Non-pigmented ciliary epithelial cell (primary cell): Measurements from ENCODE around the gene PREX1.
"Not testable (repeated sequence)": the region's sequence is repeated elsewhere in the genome, so short reads cannot be mapped to it uniquely, and the experiment has no call there.

Experiments used
- DNase-seq: peaks from one replicate; pipeline ENCODE4 v3.0.0-alpha.2; 2010; ENCODE audit warnings: low read depth

Gene PREX1

DNA sequence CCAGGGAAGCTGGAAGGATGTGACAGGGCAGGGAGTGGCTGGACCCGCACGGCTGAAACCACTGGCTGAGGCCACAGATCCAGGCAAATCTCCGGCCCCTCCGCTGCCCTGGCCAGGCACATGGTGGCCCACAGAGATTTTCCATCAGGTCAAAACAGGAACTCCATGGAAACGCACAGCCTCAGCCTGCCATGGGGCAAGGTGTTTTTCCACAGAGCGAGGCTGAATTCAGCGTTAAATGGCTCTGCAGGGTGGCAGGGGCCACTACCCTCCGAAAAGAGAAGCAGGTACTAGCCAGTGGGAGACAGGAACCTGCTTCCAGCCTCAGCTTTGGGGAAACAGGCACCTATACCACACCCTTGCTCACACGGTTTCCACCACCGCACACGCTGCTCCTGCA lies 53.1 kb downstream of the PREX1 start:
- DNase-seq: no peak

DNA sequence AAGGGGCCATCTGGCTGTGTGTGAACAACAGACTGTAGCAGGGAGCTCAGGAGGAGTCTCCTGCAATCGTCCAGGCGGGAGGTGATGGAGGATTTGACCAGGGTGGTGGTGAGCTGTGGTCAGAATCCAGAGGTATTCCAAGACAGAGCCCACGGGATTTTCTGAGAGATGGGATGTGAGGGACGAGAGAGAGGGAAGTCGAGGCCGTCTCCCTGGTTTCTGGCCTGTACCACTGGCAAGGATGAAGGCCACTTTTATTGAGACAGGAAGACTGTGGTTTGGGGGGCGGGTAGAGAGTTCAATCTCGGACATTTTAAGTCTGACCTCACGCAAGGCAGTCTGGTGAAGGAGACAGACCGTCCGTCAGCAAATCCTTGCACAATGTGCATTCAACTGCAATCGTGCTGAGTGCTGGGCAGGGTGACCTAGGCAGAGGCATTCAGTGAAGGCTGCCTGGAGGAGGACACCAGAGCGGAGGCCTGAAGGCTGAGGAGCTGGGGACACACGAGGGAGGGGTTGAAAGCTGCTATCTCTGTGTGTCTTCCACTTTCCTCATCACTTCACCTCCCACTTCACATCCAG lies 53.9 kb downstream of the PREX1 start:
- no peak for DNase-seq

DNA sequence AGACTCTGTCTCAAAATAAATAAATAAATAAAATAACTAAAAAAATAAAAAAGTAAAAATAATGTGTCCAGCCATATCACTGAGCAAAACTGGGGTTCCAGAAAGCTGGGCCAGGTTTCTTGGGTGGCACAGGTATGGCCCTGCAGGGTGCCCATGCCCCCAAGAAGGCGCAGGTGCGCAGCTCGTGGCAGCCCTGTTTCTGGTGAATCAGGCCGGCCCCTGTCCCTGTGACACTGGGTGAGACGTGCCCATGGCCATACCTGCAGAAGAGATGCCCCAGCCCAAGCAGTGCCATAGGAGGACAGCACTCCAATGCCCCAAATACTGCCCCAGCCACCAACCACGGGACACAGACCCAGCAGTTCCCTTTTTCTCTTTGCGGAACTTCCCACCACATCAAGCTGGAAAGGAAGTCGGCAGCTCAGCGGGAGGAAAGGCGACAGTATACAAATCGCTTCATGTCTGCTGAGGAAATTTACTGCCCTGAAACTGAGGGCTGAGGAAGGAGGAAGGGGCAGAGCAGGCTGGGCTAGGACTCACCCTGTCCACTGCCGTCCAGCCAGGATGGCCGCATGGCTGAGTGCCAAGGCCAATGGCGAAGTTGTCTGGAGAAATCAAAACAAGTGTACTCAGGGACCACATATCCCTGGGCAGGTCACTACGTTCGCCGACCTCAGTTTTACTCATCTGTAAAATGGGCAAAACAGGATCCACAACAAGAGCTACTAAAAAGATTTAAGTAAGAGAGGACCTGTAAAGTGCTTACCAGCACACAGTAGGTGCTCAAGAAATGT lies 55.4 kb downstream of the PREX1 start:
- DNase-seq: no peak

DNA sequence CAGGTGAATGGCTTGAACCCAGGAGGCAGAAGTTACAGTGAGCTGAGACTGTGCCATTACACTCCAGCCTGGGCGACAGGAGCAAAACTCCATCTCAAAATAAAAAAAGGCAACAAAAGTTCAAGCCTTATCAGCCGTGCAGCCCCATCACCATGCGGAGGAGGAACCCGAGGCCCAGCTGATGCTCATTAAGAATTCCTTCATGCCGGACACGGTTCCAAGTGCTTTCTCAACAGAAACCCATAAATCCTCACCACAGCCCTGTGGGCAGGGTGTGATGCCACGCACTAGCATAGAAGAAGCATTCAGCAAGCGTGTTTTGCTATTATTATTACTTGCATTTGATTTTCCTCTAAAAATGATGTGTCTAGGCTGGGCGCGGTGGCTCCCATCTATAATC lies 56.3 kb downstream of the PREX1 start:
- no peak for DNase-seq

DNA sequence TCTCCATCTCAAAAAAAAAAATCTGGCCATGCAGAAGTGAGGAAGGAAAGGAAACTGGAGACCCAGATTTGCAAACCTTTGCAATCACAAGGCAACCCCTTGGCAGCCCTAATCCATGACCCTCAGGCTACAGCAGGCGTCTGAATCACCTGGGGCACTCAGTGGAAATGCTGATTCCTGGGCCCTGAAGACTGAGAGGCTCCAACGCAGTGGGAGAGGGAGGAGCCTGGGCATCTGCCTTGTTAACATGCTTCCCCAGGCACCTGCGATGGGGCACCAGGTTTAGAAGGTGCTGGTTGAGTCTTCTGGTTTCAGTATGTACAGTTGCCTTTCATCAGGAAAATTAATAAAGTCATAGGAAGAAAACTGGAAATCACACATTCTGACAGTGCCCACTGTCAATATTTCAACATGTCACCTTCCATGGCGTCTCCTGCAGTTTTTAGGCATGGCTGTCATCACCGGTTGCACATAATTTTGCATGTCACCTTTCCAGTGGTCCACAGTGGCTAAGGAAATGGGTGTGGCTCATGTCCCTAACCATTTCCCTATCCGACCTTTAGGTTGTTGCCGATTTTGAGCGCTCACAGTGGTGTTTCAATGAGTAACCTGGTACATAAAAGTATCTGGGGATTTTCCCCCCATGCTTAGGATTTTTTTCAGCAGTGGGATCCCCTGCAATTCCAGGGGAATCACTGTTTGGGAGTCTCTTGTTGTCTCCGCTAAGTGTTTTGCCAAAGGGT lies 56.9 kb downstream of the PREX1 start:
- DNase-seq: no peak

DNA sequence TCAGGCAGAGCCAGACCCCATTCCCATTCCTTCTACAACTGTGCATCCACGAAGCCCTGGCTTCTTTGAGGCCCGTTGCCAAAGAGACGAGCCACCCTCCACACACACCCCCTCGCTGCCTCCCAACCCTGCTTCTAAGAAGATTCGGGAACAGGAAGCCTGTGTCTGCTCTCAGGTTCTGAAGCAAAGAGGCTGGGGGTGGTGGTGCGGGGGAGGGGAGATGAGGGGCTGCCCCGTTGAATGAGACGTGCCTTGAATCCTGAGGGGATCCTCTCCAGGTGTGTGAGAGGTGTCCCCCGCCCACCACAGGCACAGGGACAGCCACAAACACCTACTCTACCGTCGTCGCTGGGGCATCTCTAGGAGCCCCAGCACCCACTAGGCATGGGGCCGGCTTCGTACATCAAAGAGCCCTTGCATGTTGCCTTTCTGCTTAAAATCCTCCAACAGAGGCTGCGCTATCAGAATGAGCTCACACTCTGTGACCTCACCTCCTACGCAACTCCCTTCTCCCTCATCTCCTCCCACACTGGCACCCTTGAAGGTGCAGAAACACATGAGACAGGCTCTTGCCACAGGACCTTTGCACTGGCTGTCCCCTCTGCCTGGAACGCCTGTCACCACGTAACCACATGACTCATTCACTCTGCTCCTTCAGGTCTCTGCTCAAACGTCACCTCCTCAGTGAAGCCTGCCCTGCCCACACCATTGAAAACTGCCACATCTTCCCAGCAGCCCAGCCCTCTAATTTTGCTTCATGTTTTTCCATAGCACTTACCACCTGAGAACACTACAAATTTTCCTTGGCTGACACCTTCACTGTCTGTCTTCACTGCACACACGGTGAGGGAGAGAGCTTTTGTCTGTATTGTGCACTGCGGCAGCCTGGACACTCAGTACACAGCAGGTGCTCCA lies 58.5 kb downstream of the PREX1 start:
- DNase-seq: no peak

DNA sequence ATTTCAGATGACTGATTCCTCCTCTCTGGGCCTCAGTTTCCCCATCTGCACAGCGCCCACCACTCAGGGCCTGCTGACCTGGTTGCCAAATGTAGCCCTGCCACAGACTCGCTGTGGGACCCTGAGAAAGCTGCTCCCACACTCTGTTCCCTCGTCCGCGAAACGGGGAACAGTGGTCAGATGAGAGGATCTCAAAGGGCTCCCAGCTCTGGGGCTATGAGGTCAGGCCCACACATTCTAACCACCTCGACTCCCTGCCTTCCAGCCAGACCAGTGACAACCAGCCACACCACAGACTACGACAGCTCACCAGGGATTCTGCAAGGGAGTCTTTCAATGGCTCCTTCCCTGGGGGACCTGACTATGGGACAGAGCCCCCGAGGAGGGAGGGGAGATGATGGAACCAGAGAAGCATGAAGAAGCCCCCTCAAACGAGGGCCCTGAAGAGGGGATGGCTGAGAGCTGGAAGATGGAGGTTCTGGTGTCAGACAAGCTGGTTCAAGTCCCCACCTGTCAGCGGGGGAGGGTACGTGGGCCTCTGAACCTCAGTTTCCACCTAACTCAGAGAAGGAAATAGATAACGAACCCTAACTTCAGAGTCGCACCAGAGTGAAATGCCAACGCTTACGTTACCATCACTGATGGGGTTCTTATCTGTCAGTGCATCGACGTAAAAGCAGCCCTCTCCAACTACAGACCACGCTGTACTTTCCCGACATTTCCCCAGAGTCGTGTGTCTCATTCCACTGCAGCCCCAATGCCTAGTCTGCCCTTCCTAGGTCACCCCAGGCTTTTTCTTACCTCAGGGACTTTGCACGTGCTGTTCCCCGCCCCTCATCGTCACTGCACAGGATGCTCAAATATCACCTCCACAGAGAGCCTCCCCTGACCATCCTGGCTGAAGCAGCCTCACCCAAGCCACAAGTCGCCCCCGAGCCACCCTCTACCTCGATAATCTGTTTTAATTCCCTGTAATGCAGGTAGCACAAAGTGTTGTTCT lies 60.5 kb downstream of the PREX1 start:
- DNase-seq: no peak

DNA sequence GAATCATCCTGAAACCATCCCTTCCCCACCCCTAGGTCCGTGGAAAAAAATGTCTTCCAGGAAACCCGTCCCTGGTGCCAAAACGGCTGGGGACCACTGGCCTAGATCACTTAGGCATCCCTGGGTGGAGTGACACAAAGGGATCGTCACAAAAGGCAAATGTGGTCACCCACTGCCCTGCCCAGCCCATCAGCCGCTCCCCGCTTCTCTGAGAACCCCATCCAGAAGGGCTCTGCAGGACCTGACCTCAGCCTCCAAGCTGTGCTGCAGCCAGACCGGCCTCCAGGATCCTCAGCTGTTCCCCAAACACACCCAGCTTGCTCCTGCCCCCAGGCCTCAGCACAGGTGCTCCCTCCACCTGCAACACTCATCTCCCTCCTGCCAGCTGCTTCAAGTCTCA lies 61.6 kb downstream of the PREX1 start:
- no peak for DNase-seq

DNA sequence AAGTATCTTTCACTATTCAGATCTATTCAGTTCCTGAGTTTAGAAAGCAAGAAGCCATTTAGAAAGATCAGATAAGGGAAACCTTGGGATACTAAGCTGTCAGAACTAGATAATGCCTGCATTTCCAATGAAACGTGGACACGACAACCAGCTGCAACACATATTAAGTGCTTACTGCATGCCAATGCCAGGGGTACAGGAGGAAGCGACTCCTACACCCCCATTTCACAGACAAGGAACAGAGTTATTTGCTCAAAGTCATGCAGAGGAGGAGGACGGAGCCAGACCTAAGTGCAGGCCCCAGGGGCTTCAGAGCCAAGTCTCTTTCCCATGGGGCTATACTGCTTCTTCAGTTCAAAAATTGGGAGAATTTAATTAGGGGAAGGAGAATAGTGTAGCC lies 62.4 kb downstream of the PREX1 start:
- no peak for DNase-seq

DNA sequence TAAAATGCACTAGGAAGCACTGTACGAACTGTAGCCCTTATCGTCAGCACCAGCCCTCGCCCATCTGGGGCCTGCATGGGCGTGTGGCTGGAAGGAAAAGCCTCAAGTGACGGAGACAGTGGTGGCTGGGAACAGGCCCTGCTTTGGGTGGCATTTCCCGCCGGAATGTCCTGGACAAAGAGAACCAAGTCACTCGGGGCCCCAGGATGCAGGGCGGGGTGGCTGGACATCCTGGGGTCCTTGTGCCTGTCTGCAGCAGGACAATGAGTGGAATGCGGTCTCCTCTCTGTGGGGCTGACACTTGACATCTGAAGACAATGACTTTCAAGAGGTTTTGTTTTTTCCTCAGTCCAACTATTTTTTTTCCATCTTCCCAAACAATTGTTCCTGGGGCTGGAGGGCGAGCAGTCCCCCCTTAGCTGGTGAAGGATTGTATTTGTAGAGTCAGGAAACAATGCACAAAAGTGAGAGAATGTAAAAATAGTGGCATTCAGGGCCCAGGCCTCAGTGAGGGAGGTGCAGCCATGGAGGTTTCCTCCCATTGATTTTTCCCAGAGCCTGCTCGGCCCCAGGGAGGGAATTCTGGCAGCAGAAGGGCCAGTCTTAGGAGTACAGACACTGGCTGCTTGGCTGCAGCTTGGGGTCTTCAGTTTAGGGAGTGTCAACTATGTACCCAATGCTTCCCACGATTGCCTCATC lies 64.4 kb downstream of the PREX1 start:
- DNase-seq: no peak

DNA sequence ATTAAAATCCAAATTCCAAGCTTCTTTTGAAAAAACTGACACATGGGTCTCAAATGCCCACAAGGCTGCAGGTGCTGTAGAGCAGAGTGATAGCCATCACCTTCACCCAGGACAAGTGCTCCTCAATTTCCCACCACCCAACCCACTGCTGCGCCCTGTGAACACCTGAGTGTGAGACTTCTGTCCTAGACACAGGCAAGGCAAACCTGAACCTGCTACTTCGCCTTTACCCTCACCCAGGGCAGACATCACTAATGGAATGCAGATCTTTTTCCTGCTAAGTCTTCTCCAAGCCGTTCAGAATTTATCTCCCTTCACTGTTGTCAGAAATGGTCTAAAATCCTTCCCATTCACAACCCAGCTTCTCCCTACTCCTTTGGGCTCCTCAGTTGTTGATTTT lies 65.9 kb downstream of the PREX1 start:
- DNase-seq: no peak

DNA sequence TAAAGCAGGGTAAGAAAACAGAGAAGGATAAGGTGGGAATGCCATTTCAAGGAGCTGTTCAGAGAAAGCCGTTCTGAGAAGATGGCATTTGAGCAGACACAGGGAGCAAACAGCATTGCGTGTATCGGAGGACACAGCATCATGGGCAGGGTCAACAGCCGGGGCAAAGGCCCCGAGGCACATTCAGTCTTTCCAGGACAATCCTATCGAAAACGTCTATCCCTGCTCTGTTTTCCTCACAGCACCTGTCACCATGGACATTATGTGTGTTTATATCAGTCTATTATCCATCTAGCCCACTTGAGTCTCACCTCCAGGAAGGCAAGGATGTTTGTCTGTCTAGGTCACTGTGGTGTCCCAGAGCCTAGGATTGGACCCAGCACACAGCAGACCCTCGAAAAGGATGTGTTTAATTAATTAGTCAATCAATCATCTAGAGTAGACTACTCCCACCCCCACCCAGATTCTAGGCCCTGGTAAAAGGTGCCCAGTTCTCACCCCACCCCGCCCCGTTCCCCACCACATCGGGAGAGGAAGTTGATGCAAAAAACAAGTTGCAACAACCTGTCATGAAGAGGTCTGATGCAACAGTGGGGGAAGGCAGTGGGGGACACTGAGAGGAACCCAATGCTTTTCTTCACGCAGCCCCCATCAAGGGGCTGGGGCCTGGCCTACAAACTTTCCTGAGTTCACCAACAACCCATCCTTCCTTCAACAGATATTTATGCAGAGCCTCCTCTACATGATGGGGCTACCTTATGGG lies 66.6 kb downstream of the PREX1 start:
- no peak for DNase-seq

DNA sequence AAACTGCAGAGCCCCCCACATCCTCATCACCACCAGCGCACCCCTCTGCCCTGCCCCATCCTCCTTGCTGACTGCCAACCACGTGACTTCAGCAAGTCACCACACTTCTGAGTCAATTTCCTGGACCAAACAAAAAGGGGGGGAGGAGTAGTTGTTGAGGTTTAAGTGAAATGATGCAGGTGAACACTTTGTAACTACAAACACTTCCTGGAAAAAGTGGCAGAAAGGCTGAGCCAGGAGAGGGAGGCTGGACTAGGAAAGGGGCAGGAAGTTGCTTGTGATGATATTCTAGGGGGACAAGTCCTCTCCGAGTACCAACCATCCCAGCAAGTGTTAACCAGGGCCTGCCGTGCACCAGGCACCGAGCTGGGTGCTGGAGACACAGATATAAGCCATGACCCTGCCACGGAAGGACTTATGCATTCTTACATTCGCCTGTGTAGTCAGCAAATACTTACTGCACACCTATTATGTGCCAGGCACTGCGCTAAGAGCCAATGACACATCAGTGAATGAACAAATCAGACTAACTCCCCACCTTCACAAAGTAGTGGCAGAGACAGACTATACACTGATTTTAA lies 67.3 kb downstream of the PREX1 start:
- no peak for DNase-seq

DNA sequence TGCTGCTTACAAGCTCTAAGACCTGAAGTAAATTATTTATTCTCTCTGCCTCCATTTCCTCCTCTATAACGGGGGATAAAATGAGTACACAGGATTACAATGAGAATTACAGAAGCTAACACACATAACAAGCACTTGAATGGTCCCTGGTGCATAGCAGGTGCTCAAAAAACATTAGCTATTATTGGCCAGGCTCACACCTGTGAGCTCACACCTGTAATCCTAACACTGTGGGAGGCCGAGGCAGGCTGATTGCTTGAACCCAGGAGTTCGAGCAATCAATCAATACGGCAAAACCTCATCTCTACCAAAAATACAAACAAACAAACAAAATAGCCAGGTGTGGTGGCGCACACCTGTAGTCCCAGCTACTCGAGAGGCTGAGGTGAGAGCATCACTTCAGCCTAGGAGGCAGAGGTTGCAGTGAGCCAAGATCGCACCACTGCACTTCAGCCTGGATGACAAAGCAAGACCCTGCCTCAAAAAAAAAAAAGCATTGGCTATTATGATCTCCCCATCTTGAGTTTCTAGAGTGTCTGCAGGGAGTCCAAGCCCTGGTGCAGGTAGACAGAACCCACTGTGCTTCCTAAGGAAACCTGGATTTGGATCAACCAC lies 68.1 kb downstream of the PREX1 start:
- DNase-seq: no peak

DNA sequence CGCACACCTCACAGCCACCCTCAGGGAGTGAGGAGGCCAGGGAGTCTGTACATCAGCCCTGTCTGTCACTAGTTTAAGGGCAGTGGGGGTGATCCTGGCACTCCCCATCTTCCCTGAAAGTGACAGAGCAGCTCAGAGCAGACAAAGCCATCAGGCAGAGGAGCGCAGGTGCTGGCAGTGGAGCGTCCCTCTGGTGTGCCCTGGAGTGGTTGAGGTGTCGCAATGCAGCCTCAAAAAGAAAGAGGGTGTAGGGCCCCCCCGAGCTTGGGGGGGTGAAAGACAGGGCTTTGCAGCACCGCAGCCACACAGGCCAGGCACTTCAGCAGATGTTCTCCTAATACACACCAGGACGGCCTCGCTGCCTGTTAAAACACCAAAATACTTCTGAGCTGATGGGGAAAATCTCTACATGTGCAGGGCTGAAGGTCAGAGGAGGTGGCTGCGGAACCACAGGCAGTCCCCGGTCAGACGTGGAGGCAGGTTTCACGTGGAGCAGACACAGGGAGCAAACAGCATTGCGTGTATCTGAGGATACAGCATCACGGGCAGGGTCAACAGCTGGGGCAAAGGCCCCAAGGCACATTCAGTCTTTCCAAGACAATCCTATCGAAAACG lies 69.5 kb downstream of the PREX1 start:
- no peak for DNase-seq

DNA sequence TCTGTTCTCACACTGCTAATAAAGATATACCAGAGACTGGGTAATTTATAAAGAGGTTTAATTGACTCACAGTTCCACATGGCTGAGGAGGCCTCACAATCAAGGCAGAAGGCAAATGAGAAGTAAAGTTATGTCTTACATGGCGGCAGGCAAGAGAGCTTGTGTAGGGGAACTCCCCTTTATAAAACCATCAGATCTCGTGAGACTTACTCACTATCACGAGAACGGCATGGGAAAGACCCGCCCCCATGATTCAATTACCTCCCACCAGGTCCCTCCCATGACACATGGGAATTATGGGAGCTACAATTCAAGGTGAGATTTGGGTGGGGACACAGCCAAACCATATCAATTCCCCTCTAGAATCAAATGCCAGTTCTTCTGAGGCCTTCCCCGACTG lies 71.0 kb downstream of the PREX1 start:
- not testable (repeated sequence) for DNase-seq

DNA sequence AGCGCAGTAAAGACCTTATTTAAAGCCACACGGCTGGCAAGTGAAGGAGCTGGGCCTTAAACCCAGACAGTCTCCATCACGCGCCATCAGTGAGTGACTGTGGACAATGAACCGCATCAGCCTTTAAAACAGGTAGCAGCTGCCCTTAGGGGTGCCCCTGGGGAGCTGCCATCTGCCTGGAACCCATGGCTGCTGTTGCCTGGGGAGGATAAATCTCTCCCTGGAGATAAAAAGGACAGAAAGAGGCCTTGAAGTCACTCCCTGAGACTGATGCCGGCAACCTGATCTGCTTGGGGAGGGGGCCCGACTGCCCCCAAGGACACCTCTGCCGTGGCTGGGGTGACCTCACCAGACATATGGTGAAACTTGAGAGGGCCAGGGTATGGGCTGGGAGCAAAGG lies 73.5 kb downstream of the PREX1 start:
- DNase-seq: no peak

DNA sequence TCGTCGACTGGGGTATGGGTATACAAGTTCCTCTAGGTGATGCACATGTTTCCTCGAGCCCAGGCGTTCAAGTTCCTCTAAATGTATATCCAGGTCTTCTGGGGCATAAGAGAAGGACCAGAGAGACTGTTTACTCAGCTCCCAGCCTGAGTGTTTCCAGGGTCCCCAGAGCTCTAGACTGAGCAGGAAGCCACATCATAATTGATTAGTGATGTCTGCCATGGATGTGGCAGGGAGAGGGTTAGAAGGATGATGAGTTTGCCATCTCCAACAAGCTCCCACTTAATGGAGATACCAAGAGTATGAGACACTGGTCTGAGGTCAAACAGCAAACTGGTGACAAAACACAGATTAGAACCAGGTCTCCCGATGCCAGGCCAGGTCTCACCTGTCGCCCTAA lies 74.8 kb downstream of the PREX1 start:
- no peak for DNase-seq
